DMS79 (cell line): ENCODE measurements around the gene BCL2L2.

Experiments
- DNase-seq: peaks from one replicate; lab custom pipeline; 2025; lab: John Stamatoyannopoulos, UW

The BCL2L2 gene

DNA sequence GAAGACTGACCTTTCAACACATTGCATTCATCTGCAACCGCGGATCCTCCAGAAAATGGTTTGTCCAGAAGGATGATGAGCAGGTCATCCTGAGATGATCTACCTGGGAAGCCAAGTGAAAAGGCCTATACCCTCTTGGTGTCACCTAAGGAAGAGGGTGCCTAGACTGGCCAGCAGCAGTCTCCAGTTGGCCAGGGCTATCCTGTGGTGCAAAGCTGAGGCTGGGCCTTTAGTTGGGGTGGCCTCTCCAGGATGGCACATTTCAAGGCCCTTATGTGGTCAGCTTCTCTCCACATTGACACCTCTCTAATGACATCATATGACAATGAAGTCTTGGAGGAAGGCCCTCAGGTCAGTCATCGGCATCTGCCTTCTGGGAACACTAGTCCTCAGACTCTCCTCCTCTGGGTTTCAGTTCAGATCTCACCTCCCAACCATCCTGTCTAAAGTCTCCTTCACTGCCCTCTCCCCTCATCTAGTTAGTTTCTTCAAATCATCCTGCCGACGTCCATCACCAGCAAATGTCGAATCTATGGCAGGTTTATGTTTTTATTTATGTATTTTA is 49.3 kb downstream of the BCL2L2 start:
- DNase-seq, result no peak

DNA sequence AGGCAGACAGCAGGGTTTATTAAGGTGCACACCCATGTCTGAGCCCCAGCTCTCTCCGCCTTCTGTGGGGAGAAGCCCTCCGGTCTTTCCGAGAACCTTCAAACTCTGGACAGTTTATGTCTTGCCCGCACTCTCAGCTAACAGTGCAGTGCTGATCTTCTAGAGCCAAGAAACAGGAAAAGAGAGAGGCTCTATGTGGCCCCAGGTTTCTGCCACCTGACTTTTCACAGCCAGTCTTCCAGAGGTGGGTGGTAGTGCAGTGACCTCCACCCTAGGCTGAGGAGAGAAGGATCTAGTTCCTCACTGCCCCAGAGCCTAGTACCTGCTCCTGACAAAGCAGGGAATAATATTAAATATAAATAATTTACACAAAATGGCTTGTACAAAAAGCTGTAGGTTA is 50.0 kb downstream of the BCL2L2 start:
- DNase-seq, result no peak

DNA sequence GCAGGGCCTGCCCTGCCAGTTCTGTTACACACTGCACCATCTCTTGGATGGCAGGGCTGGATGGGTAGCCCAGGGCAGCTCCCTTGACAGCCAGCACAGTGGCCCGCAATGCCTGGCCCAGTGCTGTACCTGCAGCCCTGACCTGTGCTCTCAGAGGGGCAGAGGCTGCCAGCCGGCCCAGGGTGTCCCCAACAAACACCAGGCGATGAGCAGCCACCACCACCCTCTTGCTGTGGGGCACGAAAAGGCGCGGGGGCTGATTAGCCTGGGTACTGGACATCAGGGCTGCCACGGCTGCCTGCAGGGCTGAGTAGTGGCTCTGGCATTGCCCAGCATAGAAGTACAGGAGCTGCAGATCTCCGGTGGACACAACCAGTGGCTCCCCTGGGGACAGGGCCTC is 50.6 kb downstream of the BCL2L2 start:
- no peak for DNase-seq

DNA sequence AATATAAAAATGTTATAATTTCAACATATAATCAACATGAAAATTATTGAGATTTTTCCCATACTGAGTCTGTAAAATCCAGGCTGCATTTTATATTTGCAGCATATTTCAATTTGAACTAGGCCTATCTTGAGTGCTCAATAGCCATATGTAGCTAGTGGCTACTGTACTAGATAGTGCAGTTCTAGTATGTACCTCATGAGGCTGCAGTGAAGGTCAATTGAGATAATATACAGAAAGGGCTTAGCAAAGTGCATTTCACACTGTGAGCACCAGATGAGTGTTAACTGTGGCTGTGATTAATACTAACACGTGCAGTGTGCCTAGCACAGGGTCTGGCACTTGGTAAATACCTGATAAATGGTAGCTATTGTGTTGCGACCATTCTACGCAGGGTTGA is 51.4 kb downstream of the BCL2L2 start:
- no peak for DNase-seq

- DNase-seq, result no peak
Observed at GRCh38 chr14:23358553-23359166, 52.0 kb downstream of the BCL2L2 start.

DNA sequence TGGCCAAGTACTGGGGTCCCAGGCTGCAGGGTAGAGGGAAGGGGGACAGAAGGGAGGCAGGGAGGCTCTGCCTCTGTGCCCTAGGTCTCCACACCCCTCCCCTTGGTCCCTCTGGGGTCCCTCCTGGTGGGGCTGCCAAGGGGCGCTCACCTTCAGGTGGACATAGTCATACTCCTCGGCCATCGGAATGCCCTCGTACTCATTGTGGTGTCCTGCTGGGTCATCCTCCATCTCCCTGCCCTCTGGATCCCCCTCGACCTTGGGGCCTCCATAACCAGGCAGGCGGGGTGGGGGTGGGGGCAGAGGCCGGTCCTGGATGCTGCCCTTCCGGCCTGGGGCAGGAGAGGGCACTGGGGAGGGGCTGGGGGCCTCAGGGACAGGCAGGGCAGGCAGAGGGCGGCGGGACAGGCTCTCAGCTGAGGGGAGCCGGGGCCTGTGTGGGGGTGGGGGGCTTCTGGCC is 52.6 kb downstream of the BCL2L2 start:
- DNase-seq, result no peak

- no peak for DNase-seq
Observed at GRCh38 chr14:23359722-23360447, 53.3 kb downstream of the BCL2L2 start.

DNA sequence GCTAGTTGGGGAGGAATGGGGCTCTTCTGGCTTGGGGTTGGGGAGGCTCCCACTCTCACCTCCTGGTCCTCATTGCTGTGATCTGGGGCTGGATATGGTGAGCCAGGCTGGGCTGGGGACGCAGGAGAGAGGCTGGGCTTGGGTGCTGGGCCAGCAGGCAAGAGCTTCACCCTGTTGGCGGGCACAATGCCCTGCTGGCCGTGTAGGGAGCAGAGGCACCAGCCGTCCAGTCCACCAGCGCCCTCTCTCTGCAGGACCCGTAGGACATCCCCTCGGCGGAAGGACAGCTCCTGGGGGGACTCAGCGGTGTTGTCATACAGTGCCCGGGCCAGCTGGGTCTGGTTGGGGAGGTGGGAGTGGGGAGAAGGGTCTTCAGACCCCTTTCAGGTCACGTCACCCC is 53.9 kb downstream of the BCL2L2 start:
- no peak for DNase-seq

DNA sequence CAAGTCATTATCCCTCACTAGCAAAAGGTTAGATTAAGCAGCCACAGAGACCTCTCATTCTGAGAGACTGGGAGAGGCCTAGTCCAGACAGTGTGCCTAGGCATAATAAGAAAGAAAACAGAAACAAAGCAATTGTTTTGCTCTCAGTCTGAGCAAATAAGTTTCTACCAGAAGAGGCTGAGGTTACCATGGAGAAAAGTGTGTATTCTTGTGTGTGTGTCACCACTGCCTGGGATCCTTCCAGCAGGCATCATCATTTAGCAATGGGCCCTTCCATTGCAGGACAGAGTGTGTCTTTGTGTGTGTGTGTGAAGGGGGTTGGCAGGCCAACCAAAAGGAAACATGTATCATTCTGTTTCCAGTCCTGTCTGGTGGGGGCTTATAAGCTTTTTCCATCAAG is 54.7 kb downstream of the BCL2L2 start:
- DNase-seq, result no peak
